HCT116 (cell line): ENCODE results near the gene PTGER4. TPM values are rescaled to one million over a fixed set of nuclear protein-coding genes. Genes with fewer than 3 reads are reported as not detected.
"Not testable (repeated sequence)": the region's sequence is repeated elsewhere in the genome, so short reads cannot be mapped to it uniquely, and the experiment has no call there.

ENCODE experiments used
- ATAC-seq: fragments of 200-7000 bp; cut with Tn5 transposase; 2 replicates; pipeline ENCODE4 v1.9.1; 2020; ENCODE audit warnings: mild to moderate bottlenecking, moderate library complexity
- BruUV-seq: library from RNA; stranded (reverse); fragments of 400-500 nt; replicated peaks from 2 replicates; lab custom pipeline; 2021; lab: Mats Ljungman, UMichigan
- CTCF ChIA-PET: fragments of 300-600 bp; sonication (Branson Sonifier 250); formaldehyde crosslinking; loops from one replicate; lab custom pipeline; 2021; ENCODE audit warnings: antibody characterized with exemption; lab: Charles Lee
- POLR2A ChIA-PET: fragments of 300-600, 350-600 bp; sonication (Branson Sonifier 250); formaldehyde crosslinking; loops from one replicate; lab custom pipeline; 2021; ENCODE audit warnings: antibody characterized with exemption; lab: Charles Lee
- RAD21 ChIA-PET, 2 experiments: fragments of 300-600 bp; sonication (Branson Sonifier 250); formaldehyde crosslinking; loops; one replicate each; lab custom pipeline; 2023; ENCODE audit warnings: low total read pairs in 2 of 2; ENCODE audit not compliant: uncharacterized antibody in 2 of 2, unreplicated experiment in 2 of 2, low non-redundant PET in 1 of 2; lab: Charles Lee
- DNase-seq: peaks from one replicate; pipeline ENCODE4 v3.0.0-alpha.2; 2010; ENCODE audit warnings: low read depth, low spot score
- H2AFZ ChIP-seq: fragments of 200-600 bp; shearing (Covaris generic), sonication (generic); 2 replicates; pipeline ENCODE4 v1.6.1; 2017; ENCODE audit warnings: low read depth, mixed run types, mixed read lengths, antibody characterized with exemption, low read length; ENCODE audit not compliant: poor library complexity, severe bottlenecking
- H3K27ac ChIP-seq: 2 replicates; pipeline ENCODE4 v1.5.1; 2012; ENCODE audit warnings: low read depth, low read length
- H3K27me3 ChIP-seq: fragments of 200-600 bp; sonication (generic); 2 replicates; pipeline ENCODE4 v1.6.1; 2016; ENCODE audit warnings: mixed run types, low read length, mixed read lengths; ENCODE audit not compliant: insufficient read depth
- H3K36me3 ChIP-seq, 2 experiments: fragments of 200-500 bp in 1 of 2; fragments of 200-600 bp in 1 of 2; sonication (Bioruptor generic) in 1 of 2; sonication (generic) in 1 of 2; 2 replicates each; pipeline versions ENCODE4 v1.5.1 to v1.6.1; 2014 to 2016; ENCODE audit warnings: low read length in 2 of 2, inconsistent platforms in 1 of 2, mixed read lengths in 1 of 2, mixed run types in 1 of 2; ENCODE audit not compliant: insufficient read depth in 2 of 2, control insufficient read depth in 1 of 2
- H3K4me1 ChIP-seq, 2 experiments: fragments of 200-600 bp in 1 of 2; sonication (generic) in 1 of 2; 2 replicates each; pipeline versions ENCODE4 v1.5.1 to v1.6.1; 2012 to 2017; ENCODE audit warnings: low read length in 2 of 2, inconsistent platforms in 1 of 2, mild to moderate bottlenecking in 1 of 2, mixed read lengths in 1 of 2, mixed run types in 1 of 2, moderate library complexity in 1 of 2; ENCODE audit not compliant: insufficient read depth in 2 of 2, control insufficient read depth in 1 of 2
- H3K4me2 ChIP-seq: fragments of 200-600 bp; sonication (generic); 2 replicates; pipeline ENCODE4 v1.6.1; 2017; ENCODE audit warnings: mixed run types, low read length, mixed read lengths
- H3K4me3 ChIP-seq, 2 experiments: fragments of 200-600 bp in 1 of 2; sonication (generic) in 1 of 2; replicated peaks in 1 of 2; 2 replicates each; pipeline ENCODE4 v1.5.1; 2011 to 2016; ENCODE audit warnings: low read length in 2 of 2, control low read depth in 1 of 2, low read depth in 1 of 2, mild to moderate bottlenecking in 1 of 2, mixed read lengths in 1 of 2, mixed run types in 1 of 2
- H3K79me2 ChIP-seq: fragments of 200-600 bp; sonication (generic); 2 replicates; pipeline ENCODE4 v1.6.1; 2017; ENCODE audit warnings: mild to moderate bottlenecking, mixed run types, low read length, moderate library complexity, mixed read lengths; ENCODE audit not compliant: insufficient read depth
- H3K9ac ChIP-seq: fragments of 200-600 bp; sonication (generic); 2 replicates; pipeline ENCODE4 v1.6.1; 2016; ENCODE audit warnings: low read length, mixed read lengths
- H3K9me2 ChIP-seq: fragments of 200-600 bp; sonication (generic), shearing (Covaris generic); 2 replicates; pipeline ENCODE4 v1.6.1; 2017; ENCODE audit warnings: mixed run types, mild to moderate bottlenecking, moderate library complexity; ENCODE audit not compliant: insufficient read depth
- H3K9me3 ChIP-seq, 2 experiments: fragments of 200-500 bp in 1 of 2; fragments of 200-600 bp in 1 of 2; sonication (Bioruptor generic) in 1 of 2; sonication (generic) in 1 of 2; 2 replicates each; pipeline ENCODE4 v1.6.1; 2014 to 2017; ENCODE audit warnings: low read length in 2 of 2, mixed read lengths in 2 of 2, inconsistent platforms in 1 of 2, low read depth in 1 of 2, mild to moderate bottlenecking in 1 of 2, mixed run types in 1 of 2, moderate library complexity in 1 of 2; ENCODE audit not compliant: control insufficient read depth in 1 of 2, insufficient read depth in 1 of 2
- H4K20me1 ChIP-seq: fragments of 200-600 bp; sonication (generic), shearing (Covaris generic); 2 replicates; pipeline ENCODE4 v1.6.1; 2017; ENCODE audit warnings: mixed run types, mild to moderate bottlenecking, moderate library complexity; ENCODE audit not compliant: insufficient read depth
- RAD21 ChIP-seq: IDR thresholded peaks from 2 replicates; pipeline ENCODE4 v1.6.1; 2012; ENCODE audit warnings: low read depth, mild to moderate bottlenecking
- YY1 ChIP-seq: IDR thresholded peaks from 2 replicates; pipeline ENCODE4 v1.6.1; 2011; ENCODE audit warnings: low read length, low read depth, moderate library complexity, mild to moderate bottlenecking; ENCODE audit not compliant: insufficient replicate concordance; ENCODE audit errors: extremely low read depth
- ZNF274 ChIP-seq: fragments of 200-500 bp; sonication (Bioruptor generic); IDR thresholded peaks from 2 replicates; pipeline ENCODE4 v1.6.1; 2014; ENCODE audit warnings: mild to moderate bottlenecking, low read depth, low read length, inconsistent platforms
- intact Hi-C: fragments of 100-400 bp; cut with micrococcal nuclease; formaldehyde crosslinking; loops from 2 replicates; pipeline ENCODE4 v1.10.0; 2022
- total RNA-seq: library from RNA; stranded (reverse); gene quantifications from one replicate; pipeline ENCODE4 v1.2.1, GENCODE V29; 2021; ENCODE audit not compliant: unreplicated experiment

The PTGER4 gene
- total RNA-seq, 1 experiment from 2014 or later, result 3.0 TPM

- no peaks in the 10 kb centered on the region for H3K9me2 ChIP-seq
- no peak overlapping the region for H3K4me2 ChIP-seq
- intact Hi-C loops, result no loop called here
- ATAC-seq, result no peak
- H3K9ac ChIP-seq, result no peak overlapping the region
- no peaks in the 10 kb centered on the region for H3K9me3 ChIP-seq
- H3K36me3 ChIP-seq, result no peaks in the 10 kb centered on the region; a peak in 1 of 4 replicates
- ChIA-PET CTCF (no interaction called here), POLR2A (no interaction called here), RAD21 (no interaction called here)
- no peaks in the 10 kb centered on the region for H3K79me2 ChIP-seq
- TF ChIP-seq RAD21 (no peak), ZNF274 (no peak), YY1 (no peak)
- no peak for DNase-seq
- no TSS peak for BruUV-seq
- no peak overlapping the region for H3K27ac ChIP-seq
- no peak overlapping the region for H3K4me3 ChIP-seq
- H3K27me3 ChIP-seq, result no peaks in the 10 kb centered on the region
- no peaks in the 10 kb centered on the region for H4K20me1 ChIP-seq
- H3K4me1 ChIP-seq, result no peaks in the 10 kb centered on the region
- no peak overlapping the region for H2AFZ ChIP-seq
Measured at GRCh38 chr5:40720069-40720468, 40.4 kb downstream of the PTGER4 start.

- ATAC-seq, H3K27me3 ChIP-seq, RAD21 ChIA-PET, H2AFZ ChIP-seq, H3K4me3 ChIP-seq, H3K9me2 ChIP-seq, intact Hi-C loops, POLR2A ChIA-PET, H3K36me3 ChIP-seq, H3K79me2 ChIP-seq, H3K9me3 ChIP-seq, H4K20me1 ChIP-seq, DNase-seq, H3K9ac ChIP-seq, H3K27ac ChIP-seq, CTCF ChIA-PET, BruUV-seq, H3K4me1 ChIP-seq, H3K4me2 ChIP-seq: not testable (repeated sequence)
Measured at GRCh38 chr5:40722497-40722911, 42.8 kb downstream of the PTGER4 start.
